Measurements from ENCODE around the gene BET1L.

BET1L gene

DNA sequence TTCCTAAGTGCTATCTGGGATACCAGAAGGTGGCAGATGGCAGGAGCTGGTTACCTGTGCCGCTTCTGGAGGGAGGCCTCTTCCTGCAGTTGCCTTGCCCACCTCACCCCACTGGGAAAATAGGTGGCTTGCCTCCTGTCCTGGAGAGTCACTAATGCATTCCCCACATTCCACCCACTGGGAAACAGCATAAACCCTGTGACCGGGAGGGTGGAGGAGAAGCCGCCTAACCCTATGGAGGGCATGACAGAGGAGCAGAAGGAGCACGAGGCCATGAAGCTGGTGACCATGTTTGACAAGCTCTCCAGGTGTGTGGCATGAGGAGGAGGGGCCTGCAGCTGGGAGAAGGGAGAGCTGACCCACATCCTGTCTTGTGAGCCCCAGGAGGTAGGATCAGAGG is 5.9 kb upstream of the BET1L start:
- DNase-seq: no peak
- Histone ChIP-seq H3K27me3 (ENCODE audit: insufficient read depth, low read depth, severe bottlenecking) (no peaks in the 10 kb centered on the region), H3K4me3 (ENCODE audit: low read depth, low read length) (no peak overlapping the region), H3K9me3 (ENCODE audit: severe bottlenecking) (no peaks in the 10 kb centered on the region), H3K36me3 (peaks cover 69% of the 10 kb centered on the region), H3K27ac (no peak overlapping the region)
- TF ChIP-seq, protein P1, sequence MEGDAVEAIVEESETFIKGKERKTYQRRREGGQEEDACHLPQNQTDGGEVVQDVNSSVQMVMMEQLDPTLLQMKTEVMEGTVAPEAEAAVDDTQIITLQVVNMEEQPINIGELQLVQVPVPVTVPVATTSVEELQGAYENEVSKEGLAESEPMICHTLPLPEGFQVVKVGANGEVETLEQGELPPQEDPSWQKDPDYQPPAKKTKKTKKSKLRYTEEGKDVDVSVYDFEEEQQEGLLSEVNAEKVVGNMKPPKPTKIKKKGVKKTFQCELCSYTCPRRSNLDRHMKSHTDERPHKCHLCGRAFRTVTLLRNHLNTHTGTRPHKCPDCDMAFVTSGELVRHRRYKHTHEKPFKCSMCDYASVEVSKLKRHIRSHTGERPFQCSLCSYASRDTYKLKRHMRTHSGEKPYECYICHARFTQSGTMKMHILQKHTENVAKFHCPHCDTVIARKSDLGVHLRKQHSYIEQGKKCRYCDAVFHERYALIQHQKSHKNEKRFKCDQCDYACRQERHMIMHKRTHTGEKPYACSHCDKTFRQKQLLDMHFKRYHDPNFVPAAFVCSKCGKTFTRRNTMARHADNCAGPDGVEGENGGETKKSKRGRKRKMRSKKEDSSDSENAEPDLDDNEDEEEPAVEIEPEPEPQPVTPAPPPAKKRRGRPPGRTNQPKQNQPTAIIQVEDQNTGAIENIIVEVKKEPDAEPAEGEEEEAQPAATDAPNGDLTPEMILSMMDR (IDR thresholded peaks at IDR 0.05; ENCODE audit: low read depth, low read length): no peak

DNA sequence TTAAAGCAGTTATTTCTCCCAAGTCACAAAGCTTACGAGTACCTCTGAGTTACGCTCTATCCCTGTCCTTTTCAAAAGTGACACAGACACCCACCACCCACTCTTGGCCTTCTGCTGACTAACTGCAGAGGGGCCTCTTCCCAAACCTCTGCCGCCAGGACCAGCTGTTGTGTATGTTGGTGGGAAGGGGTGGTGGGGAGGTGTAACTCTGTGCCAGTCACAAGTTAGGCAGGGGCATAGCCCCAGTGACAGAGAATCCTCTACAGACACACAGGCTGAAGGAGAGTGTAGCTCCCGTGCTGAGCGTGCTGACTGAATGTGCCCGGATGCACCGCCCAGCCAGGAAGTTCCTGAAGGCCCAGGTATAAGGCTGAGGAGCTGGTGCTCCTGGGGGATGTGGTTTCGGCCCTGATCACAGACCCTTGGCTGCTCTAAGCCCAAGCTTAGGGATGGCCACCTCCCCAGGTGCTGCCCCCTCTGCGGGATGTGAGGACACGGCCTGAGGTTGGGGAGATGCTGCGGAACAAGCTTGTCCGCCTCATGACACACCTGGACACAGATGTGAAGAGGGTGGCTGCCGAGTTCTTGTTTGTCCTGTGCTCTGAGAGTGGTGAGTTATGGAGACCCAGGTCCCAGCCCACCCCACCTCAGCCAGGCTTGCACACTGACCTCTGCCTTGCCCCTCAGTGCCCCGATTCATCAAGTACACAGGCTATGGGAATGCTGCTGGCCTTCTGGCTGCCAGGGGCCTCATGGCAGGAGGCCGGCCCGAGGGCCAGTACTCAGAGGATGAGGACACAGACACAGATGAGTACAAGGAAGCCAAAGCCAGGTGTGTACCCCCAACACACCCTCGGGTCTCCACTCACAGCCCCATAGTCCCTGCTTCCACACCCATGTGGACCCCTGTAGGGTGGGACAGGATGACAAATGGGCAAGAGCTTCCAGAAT is 5.2 kb upstream of the BET1L start:
- TF ChIP-seq, protein P1 (IDR thresholded peaks at IDR 0.05; ENCODE audit: low read depth, low read length): no peak
- H3K4me3 ChIP-seq (ENCODE audit: low read depth, low read length): no peak overlapping the region
- no peaks in the 10 kb centered on the region for H3K9me3 ChIP-seq (ENCODE audit: severe bottlenecking)
- H3K36me3 ChIP-seq: peaks cover 69% of the 10 kb centered on the region
- DNase-seq: no peak
- H3K27me3 ChIP-seq (ENCODE audit: insufficient read depth, low read depth, severe bottlenecking): no peaks in the 10 kb centered on the region
- no peak overlapping the region for H3K27ac ChIP-seq

DNA sequence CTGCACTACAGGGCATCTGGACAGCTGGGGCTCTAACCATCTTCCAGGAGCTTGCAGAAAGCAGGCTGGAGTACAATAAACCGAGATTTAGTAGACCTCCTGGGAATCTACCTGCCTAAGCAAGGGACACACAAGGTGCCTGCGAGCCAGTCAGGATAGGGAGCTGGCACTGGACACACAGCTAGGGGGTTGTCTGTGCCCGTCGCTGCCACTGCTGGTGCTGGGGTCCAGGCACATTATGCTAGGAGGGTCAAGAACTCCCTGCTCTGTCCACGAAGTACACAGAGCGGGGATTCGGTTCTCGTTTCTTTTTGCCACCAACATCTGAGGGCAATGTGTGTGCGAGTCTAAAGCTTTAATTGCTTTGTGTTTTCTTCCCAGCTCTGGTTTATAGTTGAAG is 4.5 kb upstream of the BET1L start:
- DNase-seq: no peak
- no peak overlapping the region for H3K27ac ChIP-seq
- TF ChIP-seq, protein P1 (IDR thresholded peaks at IDR 0.05; ENCODE audit: low read depth, low read length): no peak
- no peaks in the 10 kb centered on the region for H3K27me3 ChIP-seq (ENCODE audit: insufficient read depth, low read depth, severe bottlenecking)
- peaks cover 69% of the 10 kb centered on the region for H3K36me3 ChIP-seq
- no peak overlapping the region for H3K4me3 ChIP-seq (ENCODE audit: low read depth, low read length)
- no peaks in the 10 kb centered on the region for H3K9me3 ChIP-seq (ENCODE audit: severe bottlenecking)

DNA sequence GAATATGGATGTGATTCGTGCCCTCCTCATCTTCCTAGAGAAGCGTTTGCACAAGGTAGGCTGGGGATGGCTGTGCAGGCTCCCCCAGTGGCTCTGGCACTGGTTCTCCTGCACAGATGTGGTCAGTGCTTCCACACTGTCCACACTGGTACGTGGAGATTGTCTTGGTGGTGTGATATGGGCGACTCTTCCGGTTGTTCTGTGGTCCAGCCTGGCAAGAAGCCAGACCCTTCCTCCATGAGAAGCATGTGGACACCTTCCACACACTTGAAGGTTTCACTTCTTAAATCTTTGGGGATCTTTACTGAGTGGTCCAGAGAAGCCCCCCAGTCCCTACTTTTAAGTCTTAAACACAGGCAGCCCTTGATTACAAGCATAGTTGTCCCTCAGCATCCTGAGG is 4.1 kb upstream of the BET1L start:
- H3K4me3 ChIP-seq (ENCODE audit: low read depth, low read length): no peak overlapping the region
- no peaks in the 10 kb centered on the region for H3K9me3 ChIP-seq (ENCODE audit: severe bottlenecking)
- H3K27me3 ChIP-seq (ENCODE audit: insufficient read depth, low read depth, severe bottlenecking): no peaks in the 10 kb centered on the region
- H3K27ac ChIP-seq: no peak overlapping the region
- TF ChIP-seq, protein P1 (IDR thresholded peaks at IDR 0.05; ENCODE audit: low read depth, low read length): no peak
- no peak for DNase-seq
- peaks cover 68% of the 10 kb centered on the region for H3K36me3 ChIP-seq

DNA sequence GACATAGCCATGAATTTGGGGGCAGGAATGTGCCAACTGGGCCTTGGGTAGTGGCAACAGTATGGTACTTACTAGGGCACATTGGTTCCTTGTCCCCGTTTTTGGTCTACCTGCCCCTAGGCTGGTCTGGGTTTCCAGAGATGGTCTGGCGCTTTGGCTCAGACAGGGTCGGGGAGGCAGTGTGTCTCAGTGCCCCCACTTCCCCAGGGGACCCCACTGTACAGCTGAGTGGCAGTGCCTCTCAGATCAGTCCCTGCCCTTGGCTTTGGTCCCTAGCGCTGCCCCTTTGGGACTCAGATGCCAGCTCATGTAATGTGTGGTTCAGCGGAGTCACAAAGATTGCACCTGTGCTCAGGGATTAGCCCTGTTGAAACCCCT is 3.6 kb upstream of the BET1L start:
- TF ChIP-seq, protein P1 (IDR thresholded peaks at IDR 0.05; ENCODE audit: low read depth, low read length): no peak
- no peak overlapping the region for H3K4me3 ChIP-seq (ENCODE audit: low read depth, low read length)
- no peaks in the 10 kb centered on the region for H3K9me3 ChIP-seq (ENCODE audit: severe bottlenecking)
- DNase-seq: no peak
- H3K27ac ChIP-seq: no peak overlapping the region
- no peaks in the 10 kb centered on the region for H3K27me3 ChIP-seq (ENCODE audit: insufficient read depth, low read depth, severe bottlenecking)
- peaks cover 63% of the 10 kb centered on the region for H3K36me3 ChIP-seq
